RWPE1 (cell line): ENCODE measurements around the gene OXGR1.

Source experiments
- CTCF ChIA-PET: fragments of 350-600 bp; sonication (Branson Sonifier 250); formaldehyde crosslinking; extraction: SDS; loops from one replicate; lab custom pipeline; 2021; lab: Yijun Ruan, JAX
- POLR2A ChIA-PET: fragments of 400-600 bp; formaldehyde crosslinking; extraction: SDS; loops from one replicate; lab custom pipeline; 2020; ENCODE audit warnings: antibody characterized with exemption; ENCODE audit not compliant: low non-redundant PET; lab: Yijun Ruan, JAX
- DNase-seq: peaks from one replicate; pipeline ENCODE4 v3.0.0; 2012; ENCODE audit warnings: low spot score
- H3K27ac ChIP-seq: fragments of 450-650 bp; 2 replicates; pipeline ENCODE4 v1.5.1; 2017
- TF ChIP-seq, protein P1 (sequence below): fragments of 450-650 bp; conservative IDR thresholded peaks from 2 replicates; pipeline ENCODE4 v1.5.1; 2017; ENCODE audit warnings: low read depth, mild to moderate bottlenecking

OXGR1 gene

DNA sequence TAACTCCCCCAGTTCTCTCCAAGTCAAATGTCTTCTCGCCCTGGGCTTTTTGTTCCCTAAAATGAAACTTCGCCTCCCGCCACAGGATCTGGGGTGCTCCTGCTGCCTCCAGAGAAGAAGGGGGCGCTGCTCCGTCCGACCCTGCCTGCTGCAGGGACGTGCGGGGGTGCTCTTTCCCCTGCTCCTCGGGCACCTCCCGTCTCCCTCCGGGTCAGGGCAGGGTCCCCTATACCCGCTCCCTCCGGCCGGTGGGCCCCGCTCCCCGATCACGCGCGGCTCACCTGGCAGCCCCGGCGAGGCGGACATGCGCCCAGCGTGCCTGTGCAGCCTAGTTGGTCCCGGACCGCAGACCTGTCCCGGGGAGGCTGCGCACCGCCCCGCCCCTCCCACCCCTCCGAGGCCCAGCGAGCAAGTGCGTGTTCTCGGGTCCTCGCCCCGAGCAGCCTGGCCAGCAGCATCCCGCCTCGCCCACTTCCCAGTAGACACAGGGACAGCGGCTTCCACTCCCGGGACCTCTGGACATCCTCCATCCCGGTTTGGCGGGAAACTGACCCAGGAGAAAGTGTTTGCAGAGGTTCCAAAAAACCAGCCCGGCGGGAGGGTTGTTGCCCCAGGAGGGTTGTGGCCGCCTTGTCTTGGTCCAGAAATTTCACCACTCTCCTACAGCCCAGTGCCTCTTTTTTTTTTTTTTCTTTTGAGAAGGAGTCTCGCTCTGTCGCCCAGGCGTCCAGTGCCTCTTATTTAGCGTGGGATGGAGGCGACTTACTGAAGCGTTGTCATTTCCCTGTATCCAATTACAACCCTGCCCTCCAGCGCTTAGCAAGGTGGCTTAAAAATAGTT is at the start of gene OXGR1:
Gene OXGR1 (minus strand): TSS at position 460 of the 841 bp plus-strand sequence. CDS start 6,717 bp downstream, outside the sequence.
- TF ChIP-seq, protein P1, sequence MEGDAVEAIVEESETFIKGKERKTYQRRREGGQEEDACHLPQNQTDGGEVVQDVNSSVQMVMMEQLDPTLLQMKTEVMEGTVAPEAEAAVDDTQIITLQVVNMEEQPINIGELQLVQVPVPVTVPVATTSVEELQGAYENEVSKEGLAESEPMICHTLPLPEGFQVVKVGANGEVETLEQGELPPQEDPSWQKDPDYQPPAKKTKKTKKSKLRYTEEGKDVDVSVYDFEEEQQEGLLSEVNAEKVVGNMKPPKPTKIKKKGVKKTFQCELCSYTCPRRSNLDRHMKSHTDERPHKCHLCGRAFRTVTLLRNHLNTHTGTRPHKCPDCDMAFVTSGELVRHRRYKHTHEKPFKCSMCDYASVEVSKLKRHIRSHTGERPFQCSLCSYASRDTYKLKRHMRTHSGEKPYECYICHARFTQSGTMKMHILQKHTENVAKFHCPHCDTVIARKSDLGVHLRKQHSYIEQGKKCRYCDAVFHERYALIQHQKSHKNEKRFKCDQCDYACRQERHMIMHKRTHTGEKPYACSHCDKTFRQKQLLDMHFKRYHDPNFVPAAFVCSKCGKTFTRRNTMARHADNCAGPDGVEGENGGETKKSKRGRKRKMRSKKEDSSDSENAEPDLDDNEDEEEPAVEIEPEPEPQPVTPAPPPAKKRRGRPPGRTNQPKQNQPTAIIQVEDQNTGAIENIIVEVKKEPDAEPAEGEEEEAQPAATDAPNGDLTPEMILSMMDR: no peak
- CTCF ChIA-PET: no interaction called here
- peak; percentile 6 for DNase-seq
- H3K27ac ChIP-seq: no peak within 1 kb of the TSS
- POLR2A ChIA-PET: no interaction called here

DNA sequence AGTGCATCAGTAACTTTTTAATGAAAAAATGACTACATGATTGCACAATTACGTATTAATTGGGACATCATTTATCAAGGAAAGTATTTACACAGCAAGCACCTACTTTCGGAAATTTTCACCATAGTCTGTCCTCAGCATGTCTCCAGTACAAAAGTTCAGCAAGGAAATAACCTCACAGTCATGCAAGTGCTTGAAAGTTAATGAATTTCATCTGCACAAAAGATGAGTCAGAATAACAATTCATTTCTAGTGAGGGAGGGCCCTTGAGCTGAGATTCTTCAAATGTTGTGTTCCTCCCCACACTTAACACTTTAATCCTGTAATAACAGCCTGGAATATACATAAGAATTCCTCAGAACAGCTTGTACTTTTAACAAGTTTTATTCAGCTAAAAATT is 49.0 kb upstream of the OXGR1 start:
- TF ChIP-seq, protein P1: no peak
- no peak for DNase-seq
- no peak overlapping the region for H3K27ac ChIP-seq
- ChIA-PET POLR2A (no interaction called here), CTCF (interaction anchor here (0.7 kb wide), 1 partner anchor 23 kb away, joined by 4 read pairs; no protein-coding TSS in a partner anchor)

DNA sequence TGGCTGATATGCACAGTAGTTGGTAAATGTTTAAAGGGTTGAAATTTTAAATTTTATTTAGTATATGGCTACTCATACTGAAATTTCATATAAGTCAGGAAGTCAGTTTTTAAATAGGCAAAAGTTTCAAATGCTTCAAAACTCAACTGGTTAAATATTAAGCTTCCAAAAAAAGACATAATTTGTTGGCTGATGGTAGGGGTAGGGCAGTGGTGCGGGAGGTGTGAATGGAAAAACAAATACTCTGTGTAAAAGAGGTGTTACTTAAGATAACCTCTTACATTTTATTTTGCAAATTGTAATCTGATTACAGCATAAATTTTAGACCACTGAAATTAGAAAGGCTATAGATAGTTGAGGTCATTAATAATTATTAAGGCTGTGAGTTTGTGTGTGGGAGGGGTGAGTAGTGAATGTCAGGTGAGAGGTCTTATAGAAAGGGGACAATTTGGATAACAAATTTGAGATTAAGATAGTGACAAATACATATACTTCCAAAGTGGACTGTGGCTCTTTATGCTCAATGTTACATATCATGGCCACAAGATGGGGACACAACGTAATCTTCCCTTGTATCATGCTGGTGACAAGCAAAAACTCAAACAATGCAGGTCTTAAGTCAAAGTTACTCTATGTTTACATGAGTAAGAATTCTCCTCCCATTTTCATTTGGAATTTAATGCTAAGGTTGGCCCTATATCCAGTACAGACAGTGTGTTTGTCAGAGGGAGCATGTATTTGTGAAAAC is 36.6 kb upstream of the OXGR1 start:
- peak; percentile 25 for DNase-seq
- ChIA-PET POLR2A (no interaction called here), CTCF (interaction anchor here (1.0 kb wide), 1 partner anchor 7 kb away, joined by 3 read pairs; no protein-coding TSS in a partner anchor)
- no peak overlapping the region for H3K27ac ChIP-seq
- TF ChIP-seq, protein P1: peak; percentile 23; the same call in 1 of the 2 replicates

DNA sequence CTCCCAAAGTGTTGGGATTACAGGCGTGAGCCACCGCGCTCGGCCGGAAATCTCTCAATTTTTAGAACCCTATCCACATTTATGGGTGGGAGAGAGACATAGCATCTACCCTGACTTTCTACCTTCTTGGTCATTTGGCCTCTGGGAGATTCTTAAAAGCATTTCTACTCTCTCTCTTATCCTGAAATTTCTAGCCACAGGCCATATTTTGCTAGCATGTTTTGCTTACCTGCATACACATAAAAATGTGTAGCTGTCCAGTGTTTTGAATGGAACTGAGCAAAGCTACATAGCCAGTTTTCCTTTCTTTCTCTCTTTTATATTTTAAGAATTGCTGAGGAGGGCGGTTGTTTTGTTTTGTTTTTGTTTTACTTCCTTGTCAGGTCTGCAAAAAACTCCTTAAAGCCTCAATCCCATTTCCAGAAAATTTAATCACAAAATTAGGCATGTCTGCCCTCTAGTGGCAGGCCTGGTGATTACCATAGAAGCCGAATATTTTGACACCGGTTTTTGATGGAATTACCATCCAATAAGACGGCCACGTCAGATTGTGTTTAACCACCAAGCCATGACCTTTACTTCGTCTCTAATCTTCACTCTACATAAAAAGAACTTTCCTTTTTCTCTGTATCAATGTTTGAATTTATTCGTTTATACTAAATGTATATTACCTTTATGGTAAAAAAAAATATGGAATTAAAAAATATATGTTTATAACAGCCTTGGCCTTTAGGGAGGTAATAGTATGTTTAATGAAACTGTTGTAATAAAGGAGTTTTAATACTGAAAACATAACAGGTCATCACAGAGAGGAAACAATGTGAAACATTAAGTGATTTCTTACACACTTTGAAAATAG is 34.4 kb upstream of the OXGR1 start:
- DNase-seq: peak; percentile 58
- TF ChIP-seq, protein P1: peak; percentile 92
- H3K27ac ChIP-seq: no peak overlapping the region
- POLR2A ChIA-PET: no interaction called here
- CTCF ChIA-PET: interaction anchor here (0.7 kb wide), 2 partner anchors 163 to 263 kb away, joined by 3 read pairs; no protein-coding TSS in a partner anchor

DNA sequence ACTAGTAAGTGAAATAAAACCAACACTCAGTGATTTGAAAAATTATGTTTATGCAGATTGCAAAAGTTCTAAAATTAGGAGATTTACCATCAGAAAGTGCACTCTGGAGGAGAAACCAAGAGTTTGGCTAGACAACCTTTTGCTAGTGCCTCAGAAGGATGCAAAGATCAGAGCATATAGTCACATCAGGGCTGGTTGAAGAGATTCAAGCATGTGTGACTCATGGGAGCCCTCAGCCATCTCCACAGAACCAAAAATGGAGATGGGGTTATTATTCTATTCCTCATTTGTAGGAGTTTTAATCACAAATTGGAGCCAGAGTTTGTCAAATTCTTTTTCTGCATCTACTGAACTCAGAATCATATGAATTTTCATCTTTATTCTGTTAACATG is 32.9 kb upstream of the OXGR1 start:
- DNase-seq: no peak
- CTCF ChIA-PET: interaction anchor here (1.0 kb wide), 1 partner anchor 9 kb away, joined by 4 read pairs; no protein-coding TSS in a partner anchor
- POLR2A ChIA-PET: no interaction called here
- TF ChIP-seq, protein P1: no peak
- no peak overlapping the region for H3K27ac ChIP-seq
